ENCODE measurements around the gene PTGES3.

- no peak for TF ChIP-seq GATA2 (IDR thresholded peaks at IDR 0.05; ENCODE audit: low read depth, low read length)
- no peak for TF ChIP-seq GATA3 (IDR thresholded peaks at IDR 0.05; ENCODE audit: low read depth, low read length)
These were observed 31.0 kb upstream of the PTGES3 start for GRCh38 chr12:56719056-56719455.

All from SH-SY5Y (cell line).